HG02852 (cell line): Measurements from ENCODE around the gene DDA1.

ENCODE experiments used
- ATAC-seq: cut with Tn5 transposase; IDR thresholded peaks from one replicate; pipeline ENCODE4 v1.9.1; 2021; ENCODE audit warnings: mild to moderate bottlenecking, moderate library complexity; ENCODE audit not compliant: unreplicated experiment

DDA1 gene

DNA sequence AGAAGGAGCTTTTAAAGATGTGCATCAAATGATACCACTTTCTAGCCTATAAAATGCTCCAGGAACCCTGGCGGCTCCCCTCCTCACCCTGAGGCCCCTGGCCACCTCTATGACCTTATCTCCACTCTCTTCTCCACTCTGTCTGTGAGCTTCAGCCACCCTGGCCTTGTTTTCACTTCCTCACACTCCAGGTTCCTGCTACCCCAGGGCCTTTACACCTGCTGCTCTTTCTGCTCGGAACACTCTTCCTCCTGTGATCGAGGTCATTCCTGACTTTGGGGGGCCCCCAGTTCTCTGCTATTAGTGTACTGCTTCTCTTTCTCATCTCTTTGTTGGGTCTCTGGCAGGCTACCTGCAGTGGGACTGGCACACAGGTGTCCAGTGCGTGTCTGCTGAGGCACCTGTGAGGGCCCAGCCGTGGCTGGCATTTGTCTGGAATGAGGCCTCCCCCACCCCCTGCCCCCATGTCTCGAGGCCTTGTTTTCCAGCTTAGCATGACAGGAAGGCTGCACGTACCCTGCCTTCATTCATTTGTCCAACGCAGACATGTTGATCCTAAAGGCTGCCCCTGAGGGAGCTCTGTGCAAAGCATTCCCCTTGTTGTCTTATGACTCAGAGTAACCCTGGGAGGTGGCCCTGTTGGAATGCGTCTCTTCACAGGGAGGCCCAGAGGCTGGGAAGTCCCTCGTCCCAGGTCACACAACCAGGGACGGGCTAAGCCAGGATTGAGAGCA is 2.3 kb downstream of the DDA1 start:
- ATAC-seq = no peak

GRCh38 chr19:17312189-17313113 is 3.1 kb downstream of the DDA1 start:
- no peak for ATAC-seq

- ATAC-seq = no peak
Measured at GRCh38 chr19:17314007-17314593, 4.7 kb downstream of the DDA1 start.

- no peak for ATAC-seq
Measured at GRCh38 chr19:17318966-17319365, 9.6 kb downstream of the DDA1 start.

- no peak for ATAC-seq
Measured at GRCh38 chr19:17319473-17320238, 10.3 kb downstream of the DDA1 start.

DNA sequence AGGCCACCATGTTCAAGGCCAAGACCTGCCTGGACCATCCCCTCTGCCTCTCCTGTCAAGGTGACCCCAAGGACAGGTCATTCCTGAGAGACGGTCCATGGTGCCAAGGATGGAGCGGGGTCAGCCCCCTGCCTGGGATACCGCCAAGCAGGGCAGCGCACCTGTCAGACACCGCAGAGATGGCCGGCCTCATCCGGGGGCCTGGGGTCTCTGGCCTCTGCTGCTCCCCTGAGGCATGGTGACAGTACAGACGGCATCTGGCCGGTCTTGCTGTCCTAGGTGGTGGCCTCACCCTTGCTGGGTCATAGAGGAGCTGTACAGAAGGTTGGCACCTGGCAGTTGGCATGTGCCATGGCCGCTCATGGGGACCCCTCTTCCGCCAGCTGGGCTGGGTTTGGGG is 11.1 kb downstream of the DDA1 start:
- ATAC-seq = no peak

DNA sequence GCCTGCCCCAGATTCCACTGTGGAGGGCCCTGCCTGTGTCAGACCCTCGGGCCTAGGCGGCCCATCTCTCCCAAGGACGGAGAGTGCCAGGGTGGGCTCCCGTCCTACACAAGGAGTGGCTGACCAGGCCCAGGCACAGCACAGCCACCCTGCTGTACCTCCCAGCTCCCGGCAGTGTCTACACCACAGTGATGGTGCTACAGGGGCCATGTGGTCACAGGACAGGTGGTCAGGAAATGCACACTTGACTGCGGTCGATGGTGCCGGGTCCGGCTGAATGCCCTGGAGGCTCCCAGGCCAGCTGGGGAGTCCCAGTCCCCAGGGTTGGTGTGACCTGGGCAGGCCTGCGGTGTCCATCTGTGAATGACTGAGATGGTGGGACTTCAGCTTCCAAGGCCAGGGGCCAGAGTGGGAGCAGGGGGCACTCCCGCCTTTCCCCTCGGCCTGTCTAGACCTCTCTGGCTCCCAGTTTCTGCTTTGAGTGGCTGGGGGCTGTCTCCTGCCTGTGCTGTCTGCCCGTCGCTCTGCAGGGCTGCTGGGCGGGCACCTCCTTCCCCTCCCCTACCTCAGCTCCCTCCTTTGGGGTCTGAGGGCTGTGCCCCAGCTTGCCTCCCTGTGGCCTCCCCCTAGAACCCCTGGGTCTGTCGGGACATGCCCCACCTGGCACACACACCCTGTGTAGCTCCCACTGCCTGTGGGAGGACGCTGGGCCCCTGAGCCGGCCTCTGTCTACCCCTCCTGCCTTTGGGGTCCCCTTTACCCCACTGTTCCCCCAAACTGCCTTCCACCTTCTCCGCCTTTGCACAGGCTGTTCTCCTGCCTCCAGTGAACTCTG is 12.5 kb downstream of the DDA1 start:
- ATAC-seq = no peak

GRCh38 chr19:17322854-17323253 is 13.5 kb downstream of the DDA1 start:
- ATAC-seq = no peak

DNA sequence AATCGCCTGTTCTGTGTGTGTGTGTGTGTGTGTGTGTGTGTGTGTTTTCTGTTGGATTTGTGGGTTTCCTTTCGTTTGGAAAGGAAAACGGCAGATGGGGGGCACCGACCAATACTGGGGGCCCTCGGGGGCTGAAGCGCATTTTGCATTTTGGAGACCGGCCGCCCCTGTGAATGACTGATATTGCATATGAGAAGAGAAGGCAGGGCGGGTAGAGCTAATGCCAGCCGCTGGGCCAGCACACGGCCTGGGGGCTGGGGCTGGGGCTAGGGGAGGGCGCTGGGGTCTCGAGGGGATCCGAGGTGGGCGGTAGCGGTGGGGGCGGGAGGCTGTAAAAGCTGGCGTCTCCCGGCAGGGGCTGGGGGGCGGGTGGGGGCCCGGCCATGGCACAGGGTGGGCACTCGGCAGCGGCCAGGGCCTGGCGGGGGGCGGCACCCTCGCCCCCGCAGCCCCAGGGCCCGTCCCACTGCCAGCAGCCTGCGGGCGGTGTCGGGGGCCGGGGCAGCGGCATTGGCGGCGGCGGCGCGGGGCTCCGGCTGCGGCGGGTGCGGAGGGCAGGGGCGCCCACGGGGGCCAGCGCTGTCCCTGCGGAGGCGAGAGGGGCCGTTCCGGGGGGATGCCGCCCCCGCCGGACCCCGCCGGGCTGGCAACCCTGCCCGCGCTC is 14.1 kb downstream of the DDA1 start:
- no peak for ATAC-seq

- no peak for ATAC-seq
Measured at GRCh38 chr19:17323964-17324332, 14.6 kb downstream of the DDA1 start.

DNA sequence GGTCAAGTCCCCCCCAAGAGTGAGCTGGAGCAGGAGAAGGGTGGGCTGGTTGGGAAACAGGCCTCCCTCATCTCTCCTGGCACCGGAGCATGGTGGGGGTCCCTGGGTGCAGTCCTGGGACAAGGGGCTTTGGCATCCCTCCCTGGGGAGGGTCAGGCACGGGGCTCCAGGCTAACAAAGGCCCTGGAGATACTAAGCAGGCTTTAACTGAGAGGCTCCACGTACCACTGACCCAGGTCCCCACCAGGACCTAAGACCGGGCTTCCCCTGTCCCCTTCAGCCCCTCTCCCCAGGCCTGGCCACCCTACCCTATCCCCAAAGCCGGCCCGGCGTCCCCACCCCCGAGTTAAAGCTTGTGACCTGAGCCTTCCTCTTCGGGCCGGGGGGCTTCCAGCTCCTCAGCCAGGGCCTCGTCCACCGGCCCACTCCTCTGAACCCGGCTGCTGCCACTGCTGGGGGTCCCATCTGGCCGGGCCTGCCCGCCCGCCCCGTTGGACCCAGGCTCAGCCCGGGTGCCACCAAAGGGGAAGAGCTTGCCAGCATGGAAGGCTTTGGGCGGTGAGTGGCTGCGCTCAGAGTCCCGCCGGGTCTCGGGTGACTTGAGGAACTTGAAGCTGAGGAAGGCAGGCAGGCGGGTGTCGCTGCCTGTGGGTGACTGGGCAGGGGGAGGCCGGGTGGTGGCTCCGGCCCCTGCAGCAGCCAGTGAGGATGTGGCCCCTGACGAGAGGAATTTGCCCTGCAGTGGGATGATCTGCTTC is 15.2 kb downstream of the DDA1 start:
- ATAC-seq = no peak

DNA sequence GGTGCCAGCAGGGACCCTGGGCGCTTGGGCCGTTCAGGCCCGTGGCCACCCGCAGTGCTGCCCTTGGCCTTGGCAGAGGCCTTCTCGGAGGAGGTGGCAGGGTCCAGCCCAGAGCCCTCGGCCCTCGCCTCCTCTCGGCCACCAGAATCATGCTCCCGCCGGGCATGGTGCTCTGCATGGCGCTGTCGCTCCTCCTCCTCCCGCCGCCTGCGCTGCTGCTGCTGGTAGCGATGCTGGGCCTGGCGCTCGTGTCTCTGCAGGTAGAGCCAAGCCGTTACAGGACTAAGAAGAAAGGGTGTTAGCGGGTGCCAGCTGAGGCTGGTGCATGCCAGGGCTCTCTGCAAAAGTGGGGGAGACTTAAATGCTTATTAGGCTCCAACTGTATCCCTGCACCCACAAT is 15.8 kb downstream of the DDA1 start:
- ATAC-seq = no peak

GRCh38 chr19:17325881-17326594 is 16.7 kb downstream of the DDA1 start:
- ATAC-seq = no peak

- no peak for ATAC-seq
Measured at GRCh38 chr19:17326595-17326966, 17.2 kb downstream of the DDA1 start.

DNA sequence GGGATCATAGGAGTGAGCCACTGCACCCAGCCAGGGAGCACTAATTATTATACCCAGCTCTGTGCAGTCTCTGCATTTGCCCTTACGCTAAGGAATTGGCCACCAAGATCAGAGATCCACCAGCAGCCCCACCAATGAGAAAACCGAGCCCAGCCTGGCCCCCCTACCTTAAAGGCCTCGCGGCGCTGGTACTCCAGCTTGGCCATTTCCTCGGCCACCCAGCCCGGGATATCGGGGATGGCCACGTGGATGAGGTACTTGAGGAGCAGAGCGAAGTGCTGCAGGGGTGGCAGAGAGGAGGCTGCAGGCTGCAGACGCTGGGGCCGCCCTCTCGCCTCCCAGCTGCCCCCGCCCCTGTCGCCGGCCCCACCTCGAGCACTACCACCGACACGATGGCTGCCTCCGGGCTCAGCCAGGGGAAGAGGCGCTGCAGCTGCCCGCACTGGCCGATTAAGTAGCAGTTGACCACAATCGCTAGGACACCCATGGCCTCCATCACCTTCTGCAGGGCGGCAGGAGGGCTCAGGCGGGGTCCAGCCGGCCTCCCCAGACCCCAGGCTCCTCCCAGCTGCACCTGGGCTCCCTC is 17.8 kb downstream of the DDA1 start:
- no peak for ATAC-seq

- ATAC-seq = no peak
Measured at GRCh38 chr19:17327654-17328516, 18.5 kb downstream of the DDA1 start.
